Measurements from ENCODE around the gene NAV3. TPM values are rescaled to one million over a fixed set of nuclear protein-coding genes. Genes with fewer than 3 reads are reported as not detected.

Gene NAV3
- total and polyA plus RNA-seq, 2 experiments from 2014 or later = 4.0 to 12.0 TPM

- TF ChIP-seq REST (IDR thresholded peaks at IDR 0.05; ENCODE audit: unreplicated experiment) (no peak), JUNB (IDR thresholded peaks at IDR 0.05; ENCODE audit: unreplicated experiment) (no peak), CREB1 (CRISPR knock-in tag; IDR thresholded peaks at IDR 0.05; ENCODE audit: low read depth) (no peak), ZNF462 (CRISPR knock-in tag; IDR thresholded peaks at IDR 0.05) (no peak)
Observed at GRCh38 chr12:78115889-78116288, 285.2 kb downstream of the NAV3 start (continued).

- Mint-ChIP-seq H3K27ac (no peak overlapping the region), H3K27me3 (ENCODE audit: insufficient read depth, low read depth, poor library complexity) (no peaks in the 10 kb centered on the region), H3K4me1 (0 out of 3 replicates have a peak, but pooled peaks cover 2% of the 10 kb centered on the region), H3K4me3 (no peak overlapping the region), H3K9me3 (peaks cover 14% of the 10 kb centered on the region), H3K36me3 (ENCODE audit: low read depth) (peaks cover 10% of the 10 kb centered on the region)
- Histone ChIP-seq H3F3A (replicated peaks; ENCODE audit: low read depth) (no peaks in the 10 kb centered on the region), H3K4me2 (no peak overlapping the region), H3K79me2 (replicated peaks; ENCODE audit: insufficient read depth) (no peaks in the 10 kb centered on the region), H3K27ac (ENCODE audit: low read depth) (no peak overlapping the region), H2AFZ (no peak overlapping the region), H3K36me3 (ENCODE audit: insufficient read depth) (0 out of 2 replicates have a peak, but pooled peaks cover 6% of the 10 kb centered on the region), H3K4me1 (ENCODE audit: insufficient read depth) (no peaks in the 10 kb centered on the region), H3K9me2 (ENCODE audit: insufficient read depth) (0 out of 2 replicates have a peak, but pooled peaks cover 5% of the 10 kb centered on the region), H3K27me3 (ENCODE audit: insufficient read depth) (no peaks in the 10 kb centered on the region), H4K20me1 (replicated peaks; ENCODE audit: insufficient read depth) (no peaks in the 10 kb centered on the region), H3K4me3 (no peak overlapping the region)
- DNase-seq (ENCODE audit: low spot score) (peak; percentile 73), ATAC-seq (peak; percentile 81)
- peak; percentile 63 to 73 for TF ChIP-seq CTCF (conservative IDR thresholded peaks at IDR 0.05; ENCODE audit: low read depth in 2 of 2)
Observed at GRCh38 chr12:78118036-78118435, 287.3 kb downstream of the NAV3 start.
